Measurements from ENCODE around the gene S100A14. TPM values are rescaled to one million over a fixed set of nuclear protein-coding genes. Genes with fewer than 3 reads are reported as not detected.

Gene S100A14
- total and polyA plus RNA-seq, 2 of the 13 experiments (the other 11 are each of a cell fraction or from before 2014, with no cell fraction given): 1.4 to 7.7 TPM

- TF ChIP-seq AHDC1 (CRISPR knock-in tag; IDR thresholded peaks at IDR 0.05; ENCODE audit: borderline replicate concordance): peak; percentile 58; the same call in 1 of the 2 replicates
- TF ChIP-seq ZNF691 (CRISPR knock-in tag; IDR thresholded peaks at IDR 0.05; ENCODE audit: borderline replicate concordance, low read depth): no peak
- peak; percentile 32; the same call in 1 of the 2 replicates for TF ChIP-seq ZNF263 (CRISPR knock-in tag; IDR thresholded peaks at IDR 0.05)
- TF ChIP-seq ZNF207 (IDR thresholded peaks at IDR 0.05; ENCODE audit: borderline replicate concordance): no peak
- no peak for TF ChIP-seq KLF11 (CRISPR knock-in tag; IDR thresholded peaks at IDR 0.05)
- peak; percentile 87 for TF ChIP-seq JUN (CRISPR knock-in tag; IDR thresholded peaks at IDR 0.05)
- peak; percentile 80 for TF ChIP-seq MYC (CRISPR knock-in tag; IDR thresholded peaks at IDR 0.05; ENCODE audit: borderline replicate concordance)
- no peak for TF ChIP-seq CTCF (CRISPR knock-in tag; IDR thresholded peaks at IDR 0.05)
- TF ChIP-seq SP1 (IDR thresholded peaks at IDR 0.05): no peak
- peak; percentile 85 for TF ChIP-seq SP1 (CRISPR knock-in tag; IDR thresholded peaks at IDR 0.05)
- TF ChIP-seq ZFY (CRISPR knock-in tag; IDR thresholded peaks at IDR 0.05): no peak; the same call in none of the 2 replicates
- no peak for TF ChIP-seq IKZF4 (CRISPR knock-in tag; IDR thresholded peaks at IDR 0.05; ENCODE audit: borderline replicate concordance, low read depth, not compliant biosample characterization)
- peak; percentile 85 for TF ChIP-seq ZNF18 (CRISPR knock-in tag; IDR thresholded peaks at IDR 0.05; ENCODE audit: insufficient replicate concordance)
- peak; percentile 31; the same call in 1 of the 2 replicates for TF ChIP-seq ZBTB38 (CRISPR knock-in tag; IDR thresholded peaks at IDR 0.05)
- 0 out of 2 replicates have a peak, but pooled peaks have one; percentile 34 for TF ChIP-seq ZBTB42 (CRISPR knock-in tag; IDR thresholded peaks at IDR 0.05)
- no peak for TF ChIP-seq ADNP (CRISPR knock-in tag; IDR thresholded peaks at IDR 0.05)
- TF ChIP-seq ZNF850 (CRISPR knock-in tag; conservative IDR thresholded peaks at IDR 0.05): no peak
- TF ChIP-seq ZSCAN22 (CRISPR knock-in tag; IDR thresholded peaks at IDR 0.05): no peak
- no peak for TF ChIP-seq SATB2 (CRISPR knock-in tag; IDR thresholded peaks at IDR 0.05)
- TF ChIP-seq ZKSCAN5 (CRISPR knock-in tag; IDR thresholded peaks at IDR 0.05): peak; percentile 54; the same call in 1 of the 2 replicates
These were observed 7.2 kb downstream of the S100A14 start (continued) for GRCh38 chr1:153608742-153609584.

Data from HepG2 (cell line).